ENCODE measurements around the gene RALB.
A peak's percentile ranks its signal among the peaks of the same experiment; 100 is the strongest.
"Not testable (repeated sequence)": the region's sequence is repeated elsewhere in the genome, so short reads cannot be mapped to it uniquely, and the experiment has no call there.

The RALB gene

DNA sequence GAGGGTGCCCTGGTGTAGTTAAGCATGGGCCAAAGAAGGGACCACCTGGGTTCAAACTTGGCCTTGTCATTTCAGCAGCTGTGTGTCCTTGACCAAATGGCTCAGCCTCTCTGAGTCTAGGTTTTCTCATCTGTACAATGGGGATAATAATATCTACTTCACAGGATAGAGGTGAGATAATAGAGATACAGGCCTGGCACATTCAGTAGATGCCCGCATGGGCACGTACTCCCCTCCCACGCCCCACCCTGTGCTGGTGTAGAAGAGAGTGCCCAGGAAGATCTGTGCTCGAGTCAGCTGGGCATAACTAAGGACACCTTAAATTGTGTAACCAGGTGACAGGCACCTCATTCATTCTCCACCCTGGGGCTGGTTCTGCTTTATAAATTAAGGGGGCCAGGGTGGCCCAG is 21.1 kb upstream of the RALB start:
- H3K4me3 ChIP-seq (ENCODE audit: low read depth, low read length): peak overlapping the region; percentile 69
- no peak for DNase-seq (ENCODE audit: low read depth)
- TF ChIP-seq, protein P1, sequence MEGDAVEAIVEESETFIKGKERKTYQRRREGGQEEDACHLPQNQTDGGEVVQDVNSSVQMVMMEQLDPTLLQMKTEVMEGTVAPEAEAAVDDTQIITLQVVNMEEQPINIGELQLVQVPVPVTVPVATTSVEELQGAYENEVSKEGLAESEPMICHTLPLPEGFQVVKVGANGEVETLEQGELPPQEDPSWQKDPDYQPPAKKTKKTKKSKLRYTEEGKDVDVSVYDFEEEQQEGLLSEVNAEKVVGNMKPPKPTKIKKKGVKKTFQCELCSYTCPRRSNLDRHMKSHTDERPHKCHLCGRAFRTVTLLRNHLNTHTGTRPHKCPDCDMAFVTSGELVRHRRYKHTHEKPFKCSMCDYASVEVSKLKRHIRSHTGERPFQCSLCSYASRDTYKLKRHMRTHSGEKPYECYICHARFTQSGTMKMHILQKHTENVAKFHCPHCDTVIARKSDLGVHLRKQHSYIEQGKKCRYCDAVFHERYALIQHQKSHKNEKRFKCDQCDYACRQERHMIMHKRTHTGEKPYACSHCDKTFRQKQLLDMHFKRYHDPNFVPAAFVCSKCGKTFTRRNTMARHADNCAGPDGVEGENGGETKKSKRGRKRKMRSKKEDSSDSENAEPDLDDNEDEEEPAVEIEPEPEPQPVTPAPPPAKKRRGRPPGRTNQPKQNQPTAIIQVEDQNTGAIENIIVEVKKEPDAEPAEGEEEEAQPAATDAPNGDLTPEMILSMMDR (IDR thresholded peaks at IDR 0.05; ENCODE audit: low read depth, low read length, missing control alignments): no peak

DNA sequence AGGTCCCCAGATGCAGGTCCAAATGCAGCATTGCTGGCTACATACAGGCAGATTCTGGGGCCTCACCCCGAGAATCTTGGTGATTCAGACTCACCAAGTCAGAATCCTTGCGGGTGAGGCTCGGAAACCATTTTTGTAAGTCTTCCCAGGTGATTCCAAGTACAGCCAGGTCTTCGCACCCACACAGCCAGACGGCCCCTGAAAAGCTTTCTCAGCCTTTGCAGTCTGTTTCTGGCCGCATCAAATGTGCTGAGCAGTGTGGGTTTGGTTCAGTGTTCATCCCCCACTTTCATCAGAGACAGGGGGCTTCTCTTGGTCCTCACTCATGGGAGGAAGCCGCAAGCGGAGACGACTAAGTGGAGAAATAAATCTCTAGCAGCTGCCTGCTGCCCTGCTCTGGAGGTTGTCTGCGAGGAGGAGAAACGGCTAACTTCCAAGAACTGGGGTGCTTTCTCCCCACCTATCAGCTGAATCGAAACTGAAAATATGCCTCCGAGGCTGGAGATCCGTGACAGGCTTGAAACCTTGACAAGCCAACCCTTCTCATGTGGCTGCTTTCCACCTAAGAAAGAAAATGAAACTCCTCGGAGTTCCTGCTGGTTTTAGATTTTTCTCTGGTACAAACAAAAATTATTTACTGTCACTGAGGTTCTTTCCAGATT is 20.5 kb upstream of the RALB start:
- peak; percentile 90 for DNase-seq (ENCODE audit: low read depth)
- peak overlapping the region; percentile 69 for H3K4me3 ChIP-seq (ENCODE audit: low read depth, low read length)
- TF ChIP-seq, protein P1 (IDR thresholded peaks at IDR 0.05; ENCODE audit: low read depth, low read length, missing control alignments): no peak

DNA sequence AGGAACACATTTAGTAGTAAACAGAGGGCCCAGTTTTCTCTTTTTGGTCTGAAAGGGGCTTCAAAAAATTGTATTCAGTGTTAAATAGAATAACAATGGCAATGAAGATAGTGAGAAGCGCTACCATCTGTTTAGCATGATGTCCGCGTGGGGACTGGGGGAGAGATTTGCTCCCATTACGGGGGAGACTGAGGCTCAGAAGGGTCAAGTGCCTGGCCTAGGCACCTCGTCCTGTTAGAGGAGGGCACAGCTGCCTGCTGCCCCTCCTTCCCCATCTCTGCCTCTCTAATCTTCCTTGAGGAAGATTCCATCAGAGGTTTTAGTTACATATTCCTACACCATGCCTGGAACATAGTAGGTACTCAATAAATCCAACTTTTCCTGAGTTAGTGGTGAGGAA is 19.4 kb upstream of the RALB start:
- no peak overlapping the region for H3K4me3 ChIP-seq (ENCODE audit: low read depth, low read length)
- TF ChIP-seq, protein P1 (IDR thresholded peaks at IDR 0.05; ENCODE audit: low read depth, low read length, missing control alignments): no peak
- DNase-seq (ENCODE audit: low read depth): no peak

DNA sequence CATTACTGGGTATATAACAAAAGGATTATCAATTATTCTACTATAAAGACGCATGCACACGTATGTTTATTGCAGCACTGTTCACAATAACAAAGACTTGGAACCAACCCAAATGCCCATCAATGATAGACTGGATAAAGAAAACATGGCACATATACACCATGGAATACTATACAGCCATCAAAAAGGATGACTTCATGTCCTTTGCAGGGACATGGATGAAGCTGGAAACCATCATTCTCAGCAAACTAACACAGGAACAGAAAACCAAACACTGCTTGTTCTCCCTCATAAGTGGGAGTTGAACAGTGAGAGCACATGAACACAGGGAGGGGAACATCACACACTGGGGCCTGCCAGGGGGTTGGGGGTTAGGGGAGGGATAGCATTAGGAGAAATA is 17.5 kb upstream of the RALB start:
- H3K4me3 ChIP-seq (ENCODE audit: low read depth, low read length); DNase-seq (ENCODE audit: low read depth): not testable (repeated sequence)

DNA sequence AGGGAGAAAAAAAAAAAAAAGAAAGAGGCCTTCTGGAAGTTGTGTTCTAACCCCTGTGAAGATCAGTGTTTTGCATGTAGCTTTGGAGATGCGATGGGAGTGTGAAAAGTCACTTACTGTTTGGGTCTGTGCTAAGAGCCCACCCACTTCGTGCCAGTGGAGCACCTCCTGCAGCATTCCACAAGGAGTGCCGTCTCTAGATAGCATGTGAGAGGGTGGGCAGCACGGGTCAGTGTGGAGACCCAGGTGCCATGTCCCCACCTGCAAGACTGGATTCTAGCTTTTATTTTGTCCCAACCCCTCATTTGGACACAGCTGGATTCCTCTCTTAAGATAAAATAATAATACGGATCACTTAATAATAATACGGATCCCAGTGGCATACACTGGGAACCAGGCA is 17.0 kb upstream of the RALB start:
- DNase-seq (ENCODE audit: low read depth): no peak
- TF ChIP-seq, protein P1 (IDR thresholded peaks at IDR 0.05; ENCODE audit: low read depth, low read length, missing control alignments): no peak
- no peak overlapping the region for H3K4me3 ChIP-seq (ENCODE audit: low read depth, low read length)

DNA sequence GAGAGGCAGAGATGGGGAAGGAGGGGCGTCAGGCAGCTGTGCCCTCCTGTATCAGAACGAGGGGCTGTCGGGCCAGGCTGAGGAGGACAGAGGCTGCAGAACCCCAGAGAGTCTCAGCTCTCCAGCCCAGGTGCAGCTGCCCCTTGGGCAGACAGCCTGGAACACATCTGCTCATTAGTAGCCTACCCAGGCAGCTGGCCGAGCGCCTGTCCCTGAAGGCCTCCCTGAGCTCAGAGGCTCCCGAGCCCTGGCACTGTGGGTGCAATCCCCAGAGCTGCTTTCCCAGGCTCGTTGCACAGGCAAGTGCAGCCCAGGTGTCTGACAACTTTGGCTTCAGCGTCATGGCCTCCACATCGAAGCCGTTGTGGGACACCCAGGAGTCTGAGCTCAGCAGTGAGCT is 16.3 kb upstream of the RALB start:
- TF ChIP-seq, protein P1 (IDR thresholded peaks at IDR 0.05; ENCODE audit: low read depth, low read length, missing control alignments): no peak
- no peak for DNase-seq (ENCODE audit: low read depth)
- no peak overlapping the region for H3K4me3 ChIP-seq (ENCODE audit: low read depth, low read length)

DNA sequence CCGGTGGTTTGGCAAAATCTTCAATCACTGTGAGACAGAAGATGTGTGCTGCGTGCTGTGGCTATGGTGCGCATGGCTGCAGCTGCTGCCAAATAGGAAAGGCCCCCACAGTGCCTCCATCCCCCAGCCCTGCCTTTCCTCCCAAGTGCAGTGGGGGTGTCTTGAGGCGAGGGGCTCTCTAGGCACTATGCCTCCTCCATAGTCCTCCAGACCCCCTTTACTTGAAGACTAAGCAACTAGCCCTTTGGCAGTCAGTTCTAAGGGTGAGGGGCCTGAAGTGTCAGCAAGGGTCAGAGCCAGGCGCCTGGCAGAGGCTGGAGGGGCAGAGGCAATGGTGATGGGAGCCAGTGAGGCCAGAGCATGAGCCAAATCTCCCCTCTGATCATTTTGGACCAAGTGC is 15.9 kb upstream of the RALB start:
- TF ChIP-seq, protein P1 (IDR thresholded peaks at IDR 0.05; ENCODE audit: low read depth, low read length, missing control alignments): no peak
- no peak for DNase-seq (ENCODE audit: low read depth)
- no peak overlapping the region for H3K4me3 ChIP-seq (ENCODE audit: low read depth, low read length)

Measured in GM12864 (cell line).